Cerebellar nuclear complex (tissue), 1 donor: ENCODE data around the gene S100A6.

Source experiments
- DNase-seq, 2 experiments: peaks; one replicate each; lab custom pipeline; 2025; lab: John Stamatoyannopoulos, UW

The S100A6 gene

GRCh38 chr1:153503766-153504165 is 32.0 kb downstream of the S100A6 start:
- no peak for DNase-seq

GRCh38 chr1:153498746-153499145 is 37.0 kb downstream of the S100A6 start:
- DNase-seq, result no peak

GRCh38 chr1:153495536-153495935 is 40.3 kb downstream of the S100A6 start:
- no peak for DNase-seq

- DNase-seq, result no peak
These were observed 40.7 kb downstream of the S100A6 start for GRCh38 chr1:153494976-153495535.

GRCh38 chr1:153493343-153493960 is 42.3 kb downstream of the S100A6 start:
- no peak for DNase-seq

GRCh38 chr1:153490272-153491051 is 45.3 kb downstream of the S100A6 start:
- DNase-seq, result no peak

GRCh38 chr1:153488731-153489130 is 47.1 kb downstream of the S100A6 start:
- DNase-seq, result no peak

- DNase-seq, result no peak
These were observed 48.1 kb downstream of the S100A6 start for GRCh38 chr1:153487707-153488106.

GRCh38 chr1:153485863-153486262 is 49.9 kb downstream of the S100A6 start:
- DNase-seq, result no peak
